GM19043 (cell line): Measurements from ENCODE around the gene PRKCI.
"Not testable (repeated sequence)": the region's sequence is repeated elsewhere in the genome, so short reads cannot be mapped to it uniquely, and the experiment has no call there.

ENCODE experiments used
- ATAC-seq: cut with Tn5 transposase; IDR thresholded peaks from one replicate; pipeline ENCODE4 v1.9.1; 2021; ENCODE audit warnings: low read depth; ENCODE audit not compliant: unreplicated experiment

Gene PRKCI

GRCh38 chr3:170277833-170278580, 55.8 kb downstream of the PRKCI start:
- no peak for ATAC-seq

GRCh38 chr3:170278627-170279026, 56.4 kb downstream of the PRKCI start:
- no peak for ATAC-seq

GRCh38 chr3:170290194-170290593, 68.0 kb downstream of the PRKCI start:
- no peak for ATAC-seq

GRCh38 chr3:170295586-170295985, 73.4 kb downstream of the PRKCI start:
- ATAC-seq = no peak

GRCh38 chr3:170296703-170297102, 74.5 kb downstream of the PRKCI start:
- no peak for ATAC-seq

- ATAC-seq = no peak
Measured at GRCh38 chr3:170301405-170301804, 79.2 kb downstream of the PRKCI start.

GRCh38 chr3:170302008-170302407, 79.8 kb downstream of the PRKCI start:
- no peak for ATAC-seq

- ATAC-seq = no peak
Measured at GRCh38 chr3:170306015-170306414, 83.8 kb downstream of the PRKCI start.

- ATAC-seq = no peak
Measured at GRCh38 chr3:170307671-170308405, 85.6 kb downstream of the PRKCI start.

- no peak for ATAC-seq
Measured at GRCh38 chr3:170309046-170309445, 86.8 kb downstream of the PRKCI start.

- no peak for ATAC-seq
Measured at GRCh38 chr3:170317954-170318353, 95.7 kb downstream of the PRKCI start.

- no peak for ATAC-seq
Measured at GRCh38 chr3:170320461-170321121, 98.4 kb downstream of the PRKCI start.

GRCh38 chr3:170321321-170322034, 99.3 kb downstream of the PRKCI start:
- no peak for ATAC-seq

GRCh38 chr3:170322566-170323269, 100.5 kb downstream of the PRKCI start:
- ATAC-seq = no peak

- no peak for ATAC-seq
Measured at GRCh38 chr3:170323331-170323730, 101.1 kb downstream of the PRKCI start.

GRCh38 chr3:170324962-170325361, 102.7 kb downstream of the PRKCI start:
- no peak for ATAC-seq

GRCh38 chr3:170327040-170327808, 105.0 kb downstream of the PRKCI start:
- ATAC-seq = no peak

- not testable (repeated sequence) for ATAC-seq
Measured at GRCh38 chr3:170327868-170328548, 105.8 kb downstream of the PRKCI start.

- no peak for ATAC-seq
Measured at GRCh38 chr3:170330366-170330765, 108.1 kb downstream of the PRKCI start.
